Bronchial epithelial cell (primary cell): ENCODE measurements around the gene SLC34A1. TPM values are rescaled to one million over a fixed set of nuclear protein-coding genes. Genes with fewer than 3 reads are reported as not detected.
"Not testable (repeated sequence)": the region's sequence is repeated elsewhere in the genome, so short reads cannot be mapped to it uniquely, and the experiment has no call there.

Source experiments
- DNase-seq: peaks from one replicate; pipeline ENCODE4 v3.0.0-alpha.2; 2010; ENCODE audit warnings: low read depth
- FAIRE-seq: peaks from 2 replicates; lab custom pipeline; 2011; peaks lifted over from hg19 to GRCh38; lab: Jason Lieb, UNC
- H3K27me3 ChIP-seq: 2 replicates; pipeline ENCODE4 v1.5.1; 2011; ENCODE audit warnings: low read length; ENCODE audit not compliant: control insufficient read depth, insufficient read depth
- H3K36me3 ChIP-seq: 2 replicates; pipeline ENCODE4 v1.5.1; 2011; ENCODE audit warnings: low read length; ENCODE audit not compliant: control insufficient read depth, insufficient read depth
- H3K4me3 ChIP-seq: 2 replicates; pipeline ENCODE4 v1.5.1; 2011; ENCODE audit warnings: mild to moderate bottlenecking, low read depth, low read length, control low read depth
- CTCF ChIP-seq: IDR thresholded peaks from 2 replicates; pipeline ENCODE4 v1.5.1; 2011; ENCODE audit warnings: mild to moderate bottlenecking, moderate library complexity, low read length, control low read depth, inconsistent platforms; ENCODE audit not compliant: insufficient read depth, severe bottlenecking
- total RNA-seq: library from RNA; depleted of rRNA; stranded (reverse); fragments of >200 nt; gene quantifications from 2 replicates; pipeline ENCODE4 v1.2.1, GENCODE V29; 2014

The SLC34A1 gene
- total RNA-seq, 1 donor from 2014 or later: not detected

DNA sequence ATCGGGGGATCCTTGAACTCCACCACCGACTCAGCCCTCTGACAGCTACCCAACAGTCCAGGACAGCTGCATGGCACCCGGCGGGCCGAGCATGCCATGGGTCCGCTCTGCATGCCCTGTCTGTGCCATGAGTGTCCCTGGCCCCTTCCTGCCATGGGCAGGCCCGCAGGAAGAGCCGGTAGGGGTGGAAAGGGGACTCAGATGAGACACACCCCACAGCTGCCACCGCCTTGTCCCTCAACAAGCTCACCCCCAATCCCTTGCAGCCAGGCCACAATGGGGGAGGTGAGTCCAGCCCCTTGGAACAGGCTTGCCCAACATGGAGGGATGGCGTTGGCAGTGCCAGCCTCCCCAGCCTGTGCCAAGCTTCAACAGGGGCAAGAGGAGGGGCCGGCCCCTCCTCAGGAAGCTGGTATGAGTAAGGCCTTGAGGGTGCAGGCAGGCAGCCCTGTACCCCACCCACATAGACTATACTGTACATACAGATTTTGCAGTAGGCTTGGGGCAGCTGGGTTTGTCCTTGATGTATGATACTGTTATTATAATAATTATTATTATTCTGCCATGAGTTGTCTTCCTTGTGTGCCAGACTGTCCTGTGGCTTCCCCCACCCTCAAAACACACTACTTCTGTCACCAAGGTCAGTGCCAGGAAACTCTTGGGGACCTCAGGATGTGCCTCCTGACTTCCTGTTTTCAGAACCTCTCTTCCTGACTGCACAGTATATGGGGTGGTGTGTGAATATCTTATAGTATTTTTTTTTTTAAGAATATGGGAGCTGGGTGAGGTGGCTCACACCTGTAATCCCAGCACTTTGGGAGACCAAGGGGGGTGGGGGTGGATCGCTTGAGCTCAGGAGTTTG, 12.0 kb upstream of the SLC34A1 start:
- no peak for DNase-seq

GRCh38 chr5:177372910-177373309, 11.3 kb upstream of the SLC34A1 start:
- Histone ChIP-seq H3K36me3 (peaks cover 3% of the 10 kb centered on the region), H3K4me3 (no peak overlapping the region), H3K27me3 (no peaks in the 10 kb centered on the region)
- FAIRE-seq (no peak), DNase-seq (no peak)
- TF ChIP-seq CTCF: no peak

More for the DNA sequence above, 12.0 kb upstream of the SLC34A1 start:
- no peak overlapping the region for H3K4me3 ChIP-seq
- peaks cover 3% of the 10 kb centered on the region for H3K36me3 ChIP-seq
- FAIRE-seq: no peak
- no peaks in the 10 kb centered on the region for H3K27me3 ChIP-seq
- no peak for TF ChIP-seq CTCF

DNA sequence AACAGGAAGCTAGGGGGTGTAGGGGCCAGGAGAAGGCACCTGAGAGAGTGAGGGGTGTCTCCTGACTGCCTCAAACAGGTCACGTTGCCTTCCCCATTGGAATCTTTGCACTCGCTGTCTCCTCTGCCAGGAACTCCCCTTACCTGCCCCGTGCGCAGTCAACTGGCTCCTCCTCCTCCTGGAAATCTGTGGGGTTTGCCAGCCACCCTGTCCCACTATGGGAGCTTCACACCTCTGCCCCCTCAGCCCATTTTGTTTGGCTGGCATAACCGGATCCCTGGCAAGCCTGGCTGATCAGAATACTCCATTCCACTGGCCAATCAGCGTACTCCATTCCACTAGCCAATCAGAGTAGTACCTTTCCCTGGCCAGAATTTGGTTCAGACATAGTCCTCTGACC, 10.4 kb upstream of the SLC34A1 start:
- no peak for TF ChIP-seq CTCF
- FAIRE-seq: no peak
- Histone ChIP-seq H3K36me3 (peaks cover 3% of the 10 kb centered on the region), H3K4me3 (no peak overlapping the region), H3K27me3 (no peaks in the 10 kb centered on the region)
- peak; percentile 42 for DNase-seq

- DNase-seq: peak; percentile 42
- Histone ChIP-seq H3K36me3 (peaks cover 3% of the 10 kb centered on the region), H3K4me3 (no peak overlapping the region), H3K27me3 (no peaks in the 10 kb centered on the region)
- no peak for TF ChIP-seq CTCF
- no peak for FAIRE-seq
Measured at GRCh38 chr5:177374211-177374610, 10.0 kb upstream of the SLC34A1 start.

DNA sequence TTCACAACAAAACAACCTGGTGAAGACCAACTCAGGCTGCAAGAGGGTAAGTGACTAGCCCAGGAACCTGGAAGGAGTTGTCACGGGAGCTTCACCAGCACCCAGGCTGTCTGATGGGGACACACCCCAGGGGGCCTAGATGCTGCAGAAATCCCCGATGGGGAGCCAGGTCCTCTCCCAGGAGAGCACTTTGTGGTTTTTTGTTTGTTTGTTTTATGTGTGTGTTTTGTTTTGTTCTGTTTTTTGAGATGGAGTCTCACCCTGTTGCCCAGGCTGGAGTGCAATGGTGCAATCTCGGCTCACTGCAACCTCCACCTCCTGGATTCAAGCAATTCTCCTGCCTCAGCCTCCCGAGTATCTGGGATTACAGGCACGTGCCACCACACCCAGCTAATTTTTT, 8.7 kb upstream of the SLC34A1 start:
- FAIRE-seq, H3K36me3 ChIP-seq, H3K27me3 ChIP-seq, DNase-seq, H3K4me3 ChIP-seq: not testable (repeated sequence)

GRCh38 chr5:177376107-177376506, 8.1 kb upstream of the SLC34A1 start:
- Histone ChIP-seq H3K27me3 (no peaks in the 10 kb centered on the region), H3K36me3 (peaks cover 3% of the 10 kb centered on the region), H3K4me3 (no peak overlapping the region)
- DNase-seq (no peak), FAIRE-seq (no peak)
- TF ChIP-seq CTCF: no peak
